ENCODE data around the gene HIVEP3.

HIVEP3 gene

GRCh38 chr1:41678111-41678878, 240.4 kb downstream of the HIVEP3 start:
- DNase-seq = peak; percentile 88

GRCh38 chr1:41677620-41678019, 241.1 kb downstream of the HIVEP3 start:
- no peak for DNase-seq

GRCh38 chr1:41675401-41675800, 243.3 kb downstream of the HIVEP3 start:
- DNase-seq = no peak

GRCh38 chr1:41674522-41674921, 244.2 kb downstream of the HIVEP3 start:
- DNase-seq = no peak

- no peak for DNase-seq
Observed at GRCh38 chr1:41673806-41674205, 244.9 kb downstream of the HIVEP3 start.

- peak; percentile 72 for DNase-seq
Observed at GRCh38 chr1:41673378-41673777, 245.3 kb downstream of the HIVEP3 start.

- peak; percentile 99 for DNase-seq
Observed at GRCh38 chr1:41672641-41673361, 245.9 kb downstream of the HIVEP3 start.

GRCh38 chr1:41672173-41672572, 246.5 kb downstream of the HIVEP3 start:
- peak; percentile 84 for DNase-seq

GRCh38 chr1:41671116-41671755, 247.5 kb downstream of the HIVEP3 start:
- DNase-seq = no peak

- DNase-seq = peak; percentile 86
Observed at GRCh38 chr1:41670217-41670957, 248.3 kb downstream of the HIVEP3 start.

- DNase-seq = no peak
Observed at GRCh38 chr1:41668967-41669366, 249.8 kb downstream of the HIVEP3 start.

GRCh38 chr1:41668054-41668660, 250.6 kb downstream of the HIVEP3 start:
- DNase-seq = no peak

- DNase-seq = peak; percentile 89
Observed at GRCh38 chr1:41666981-41667631, 251.6 kb downstream of the HIVEP3 start.

- no peak for DNase-seq
Observed at GRCh38 chr1:41665962-41666917, 252.5 kb downstream of the HIVEP3 start.

GRCh38 chr1:41664861-41665640, 253.7 kb downstream of the HIVEP3 start:
- DNase-seq = peak; percentile 81

- DNase-seq = no peak
Observed at GRCh38 chr1:41663671-41664400, 254.9 kb downstream of the HIVEP3 start.

- peak; percentile 84 for DNase-seq
Observed at GRCh38 chr1:41662765-41663437, 255.8 kb downstream of the HIVEP3 start.

- peak; percentile 88 for DNase-seq
Observed at GRCh38 chr1:41662061-41662764, 256.5 kb downstream of the HIVEP3 start.
